AG09309 (cell line): Measurements from ENCODE around the gene TOMM6.
"Not testable (repeated sequence)": the region's sequence is repeated elsewhere in the genome, so short reads cannot be mapped to it uniquely, and the experiment has no call there.

Experiments
- DNase-seq: peaks from one replicate; pipeline ENCODE4 v3.0.0-alpha.2; 2010; ENCODE audit warnings: low read depth
- H3K4me3 ChIP-seq: 2 replicates; pipeline ENCODE4 v1.5.1; 2011; ENCODE audit warnings: mild to moderate bottlenecking, low read depth, low read length, moderate library complexity; ENCODE audit not compliant: control insufficient read depth
- CTCF ChIP-seq: IDR thresholded peaks from 2 replicates; pipeline ENCODE4 v1.5.1; 2011; ENCODE audit warnings: mild to moderate bottlenecking, low read depth, low read length, inconsistent platforms; ENCODE audit not compliant: insufficient read depth, control insufficient read depth; ENCODE audit errors: missing control alignments

TOMM6 gene

GRCh38 chr6:41811095-41811494 lies 23.6 kb downstream of the TOMM6 start:
- no peak for TF ChIP-seq CTCF
- H3K4me3 ChIP-seq = no peak overlapping the region
- DNase-seq = no peak

GRCh38 chr6:41811946-41812345 lies 24.5 kb downstream of the TOMM6 start:
- DNase-seq, H3K4me3 ChIP-seq: not testable (repeated sequence)

GRCh38 chr6:41813469-41813868 lies 26.0 kb downstream of the TOMM6 start:
- DNase-seq = no peak
- TF ChIP-seq CTCF = no peak
- H3K4me3 ChIP-seq = no peak overlapping the region

DNA sequence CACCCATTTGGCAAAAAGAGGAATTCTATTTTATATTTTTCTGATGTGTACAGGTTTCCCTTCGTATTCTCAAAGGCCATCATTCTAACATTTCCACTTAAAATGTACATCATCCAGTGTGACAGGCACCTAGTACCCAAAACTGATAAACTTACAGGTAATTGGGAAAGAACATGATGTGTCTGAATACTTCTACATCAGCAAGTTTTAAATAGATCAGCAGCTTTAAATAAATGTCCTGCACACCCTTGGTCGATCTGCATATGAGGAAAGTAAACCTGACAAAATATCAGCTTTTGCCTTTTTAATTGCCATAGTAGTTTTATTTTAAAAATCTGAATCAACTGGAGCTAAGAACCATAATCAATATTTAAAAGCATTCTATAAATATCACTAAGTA lies 26.5 kb downstream of the TOMM6 start:
- DNase-seq = no peak
- H3K4me3 ChIP-seq = no peak overlapping the region
- TF ChIP-seq CTCF = no peak

DNA sequence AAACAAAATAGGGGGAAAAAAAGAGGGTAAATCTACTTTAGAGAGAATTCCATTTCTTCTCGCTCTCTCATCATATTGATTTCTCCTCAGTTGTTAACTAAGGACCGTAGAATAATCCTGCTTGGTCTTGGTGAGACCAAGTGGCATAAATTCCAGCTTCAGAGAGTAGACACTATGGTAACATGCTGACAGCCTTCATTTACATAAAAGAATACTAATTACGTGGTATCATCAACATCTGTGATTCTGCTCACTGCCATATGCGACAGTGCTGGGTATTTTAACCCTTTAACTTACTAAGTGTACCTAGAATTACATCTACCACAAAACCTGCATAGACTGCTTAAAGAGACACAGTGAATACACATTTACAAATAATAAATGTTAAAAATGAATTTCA lies 27.1 kb downstream of the TOMM6 start:
- TF ChIP-seq CTCF = no peak
- no peak for DNase-seq
- H3K4me3 ChIP-seq = no peak overlapping the region

- no peak overlapping the region for H3K4me3 ChIP-seq
- no peak for DNase-seq
- TF ChIP-seq CTCF = no peak
These were observed 28.1 kb downstream of the TOMM6 start for GRCh38 chr6:41815587-41815986.

DNA sequence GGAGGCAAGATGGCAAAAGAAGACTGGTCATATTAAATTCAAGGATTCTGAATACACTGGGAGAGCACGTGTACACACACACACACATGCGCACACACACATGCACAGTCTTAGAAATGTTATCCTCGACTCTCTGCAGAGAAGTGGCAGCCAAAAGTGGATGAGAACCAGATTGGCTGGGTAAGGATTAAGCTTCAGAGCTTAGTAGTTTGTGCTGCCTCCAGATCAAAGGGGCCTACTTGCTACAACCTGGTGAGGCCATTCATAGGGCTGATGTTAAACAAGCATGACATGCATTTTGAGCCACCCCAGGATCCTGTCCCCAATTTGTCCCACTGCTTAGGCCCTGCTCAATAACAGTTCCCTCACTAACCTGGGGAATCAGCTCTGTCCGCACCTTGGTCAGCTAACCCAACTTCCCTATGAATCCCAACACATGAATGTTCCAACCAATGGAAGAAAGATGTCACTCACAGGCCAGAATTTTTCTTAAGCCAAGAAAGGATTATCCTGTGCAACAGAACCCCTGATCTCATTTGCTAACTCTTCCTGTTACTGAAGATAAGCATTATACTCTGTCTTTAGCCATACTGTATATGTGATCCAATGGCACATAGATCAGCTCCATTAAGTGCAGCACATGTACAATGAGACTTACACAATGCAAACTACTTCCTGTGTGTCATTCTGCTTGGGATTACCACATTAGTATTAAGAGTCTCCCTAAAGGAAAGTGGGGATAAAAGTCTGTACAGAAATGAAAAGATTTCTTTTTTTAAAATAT lies 31.0 kb downstream of the TOMM6 start:
- H3K4me3 ChIP-seq = no peak overlapping the region
- no peak for TF ChIP-seq CTCF
- no peak for DNase-seq
